HG03280 (cell line): ENCODE measurements around the gene TAPT1.

Source experiments
- ATAC-seq: cut with Tn5 transposase; IDR thresholded peaks from one replicate; pipeline ENCODE4 v1.9.1; 2021; ENCODE audit warnings: mild to moderate bottlenecking, moderate library complexity; ENCODE audit not compliant: unreplicated experiment

Gene TAPT1

DNA sequence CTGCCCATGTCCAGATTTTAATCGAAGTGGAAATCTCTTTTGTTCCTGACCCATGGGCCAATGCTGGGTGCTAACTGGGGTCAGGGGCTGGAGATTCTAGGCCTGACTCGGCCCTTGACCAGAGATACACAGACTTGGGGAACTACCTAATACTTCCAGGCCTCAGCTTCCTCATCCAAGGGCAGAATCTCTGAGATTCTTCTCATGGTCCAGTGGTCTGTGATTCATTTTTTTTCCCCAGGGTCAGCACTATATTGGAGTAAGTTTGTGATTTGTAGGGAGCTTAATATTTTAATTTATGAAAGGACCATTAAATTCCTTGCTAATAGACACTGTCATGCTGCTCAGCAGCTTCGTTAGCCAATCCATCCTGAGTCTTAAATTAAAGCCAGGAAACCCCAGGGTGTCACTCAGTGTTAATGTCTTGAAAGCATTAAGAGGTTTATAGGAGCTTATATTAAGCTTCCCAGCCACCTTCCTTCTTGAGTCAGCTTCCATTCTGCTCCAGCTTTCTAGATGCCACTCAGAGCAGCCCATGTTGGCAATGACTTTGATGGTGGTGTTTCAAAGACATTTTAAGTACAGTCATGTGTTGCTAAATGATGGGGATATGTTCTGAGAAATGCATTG is 115.5 kb downstream of the TAPT1 start:
- no peak for ATAC-seq
